Pancreas (tissue), 10 donors: ENCODE measurements around the gene GPC6. TPM values are rescaled to one million over a fixed set of nuclear protein-coding genes. Genes with fewer than 3 reads are reported as not detected.
A peak's percentile ranks its signal among the peaks of the same experiment; 100 is the strongest.

Experiments used
- ATAC-seq, 4 donors: fragments of 200-7000 bp; cut with Tn5 transposase; one replicate each; pipeline versions ENCODE4 v1.8.0 to v1.9.1; 2020; ENCODE audit warnings: mild to moderate bottlenecking in 4 of 4, moderate library complexity in 4 of 4
- DNase-seq, 6 donors: peaks; one replicate each; pipeline ENCODE4 v3.0.0-alpha.2; 2020
- FAIRE-seq: peaks from 2 replicates; lab custom pipeline; 2012; peaks lifted over from hg19 to GRCh38; lab: Jason Lieb, UNC
- H3K27ac ChIP-seq, 4 donors: fragments of 200-600 bp; sonication (generic); 1 replicate in 3 of 4; 2 replicates in 1 of 4; pipeline versions ENCODE4 v1.5.0 to v1.8.0; 2020
- H3K27me3 ChIP-seq, 4 donors: fragments of 200-600 bp; one replicate each; pipeline ENCODE4 v1.8.0; 2021
- H3K36me3 ChIP-seq, 3 donors: fragments of 200-600 bp; sonication (generic) in 1 of 3; one replicate each; pipeline versions ENCODE4 v1.5.0 to v1.8.0; 2020 to 2021
- H3K4me1 ChIP-seq, 3 donors: fragments of 200-600 bp; one replicate each; pipeline ENCODE4 v1.8.0; 2021
- H3K4me3 ChIP-seq, 4 donors: fragments of 200-600 bp; sonication (generic) in 2 of 4; one replicate each; pipeline versions ENCODE4 v1.5.0 to v1.8.0; 2020 to 2021
- H3K9me3 ChIP-seq, 4 donors: fragments of 200-600 bp; one replicate each; pipeline ENCODE4 v1.8.0; 2021
- WGBS, 2 donors: extraction: QIAGEN DNeasy Blood & Tissue Kit; methylation state at CpG; one replicate each; pipeline ENCODE4 v1.1.7; 2013; 5-methylcytosine and 5-hydroxymethylcytosine counted together
- intact Hi-C, 3 donors: fragments of 100-400 bp; cut with DNase I; formaldehyde crosslinking; loops; one replicate each; pipeline versions ENCODE4 v1.11.1 to v1.14.2; 2022
- polyA plus RNA-seq, 2 donors: library from polyadenylated mRNA; stranded (reverse); fragments of 200-250 nt; gene quantifications; one replicate each; pipeline ENCODE4 v1.2.3, GENCODE V29; 2013
- total RNA-seq, 6 donors: library from RNA; stranded (reverse); fragmentation: NEBNext Ultra II Directional in 4 of 6; extraction: Animal tissue kit (Norgen Biotek cat#: 25700) in 4 of 6; gene quantifications; one replicate each; pipeline versions ENCODE4 v1.2.1 to v1.2.4, GENCODE V29; 2021 to 2023
- TF ChIP-seq, protein P1 (sequence below), 4 donors: fragments of 200-600 bp; sonication (generic) in 3 of 4; IDR thresholded peaks; one replicate each; pipeline versions ENCODE4 v1.5.0 to v1.8.0; 2021; ENCODE audit warnings: antibody characterized with exemption in 4 of 4
- donor health status: healthy with polysubstance abuse.
- donor health status: DM: no; HTN: no; CAD: no; lungs with moderate emphysema.
- donor health status: DM: no; HTN: no; CAD: no.
- donor health status: control.
- donor health status: control.
- donor health status: Bipolar disorder and iron deficiency.
- donor health status: DM: yes; HTN: yes; CAD: no.
- donor health status: DM: no; HTN: no; CAD: no.
- donor health status: DM: no; HTN: no; CAD: no.
- donor health status: DM: yes; HTN: yes; CAD: no.

The GPC6 gene
- total and polyA plus RNA-seq, 8 donors = 0.23 to 3.3 (median 1.2) TPM

DNA sequence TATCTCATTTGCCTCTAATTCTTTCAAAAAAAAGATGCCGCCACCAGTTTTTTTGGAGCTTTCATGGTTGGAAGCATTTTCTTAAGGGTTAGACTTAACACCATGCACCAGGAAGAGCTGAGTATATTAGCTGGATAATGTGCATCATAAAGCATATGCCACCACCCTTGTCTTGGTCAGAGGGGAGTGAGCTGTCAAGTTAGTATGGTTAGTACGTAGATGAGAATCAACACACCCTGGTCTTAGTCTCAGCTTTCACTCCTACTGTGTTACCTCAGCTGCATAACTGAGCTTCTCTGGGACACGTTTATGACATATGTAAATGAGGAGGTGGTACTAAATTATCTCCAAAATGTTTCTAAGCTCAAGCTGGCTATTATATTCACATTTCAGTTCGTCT is 837.2 kb downstream of the GPC6 start:
- 73 to 74% methylated on average over 4 of the region's 4 CpGs for WGBS, 2 donors
- intact Hi-C loops = no loop called here
- no peak for ATAC-seq
- DNase-seq = no peak
- no peak for FAIRE-seq
- Histone ChIP-seq H3K4me1 (no peaks in the 10 kb centered on the region), H3K36me3 (no peaks in the 10 kb centered on the region), H3K9me3 (no peaks in the 10 kb centered on the region), H3K27me3 (no peaks in the 10 kb centered on the region), H3K27ac (no peak overlapping the region), H3K4me3 (no peak overlapping the region)
- TF ChIP-seq, protein P1, sequence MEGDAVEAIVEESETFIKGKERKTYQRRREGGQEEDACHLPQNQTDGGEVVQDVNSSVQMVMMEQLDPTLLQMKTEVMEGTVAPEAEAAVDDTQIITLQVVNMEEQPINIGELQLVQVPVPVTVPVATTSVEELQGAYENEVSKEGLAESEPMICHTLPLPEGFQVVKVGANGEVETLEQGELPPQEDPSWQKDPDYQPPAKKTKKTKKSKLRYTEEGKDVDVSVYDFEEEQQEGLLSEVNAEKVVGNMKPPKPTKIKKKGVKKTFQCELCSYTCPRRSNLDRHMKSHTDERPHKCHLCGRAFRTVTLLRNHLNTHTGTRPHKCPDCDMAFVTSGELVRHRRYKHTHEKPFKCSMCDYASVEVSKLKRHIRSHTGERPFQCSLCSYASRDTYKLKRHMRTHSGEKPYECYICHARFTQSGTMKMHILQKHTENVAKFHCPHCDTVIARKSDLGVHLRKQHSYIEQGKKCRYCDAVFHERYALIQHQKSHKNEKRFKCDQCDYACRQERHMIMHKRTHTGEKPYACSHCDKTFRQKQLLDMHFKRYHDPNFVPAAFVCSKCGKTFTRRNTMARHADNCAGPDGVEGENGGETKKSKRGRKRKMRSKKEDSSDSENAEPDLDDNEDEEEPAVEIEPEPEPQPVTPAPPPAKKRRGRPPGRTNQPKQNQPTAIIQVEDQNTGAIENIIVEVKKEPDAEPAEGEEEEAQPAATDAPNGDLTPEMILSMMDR (IDR thresholded peaks at IDR 0.05) = no peak

DNA sequence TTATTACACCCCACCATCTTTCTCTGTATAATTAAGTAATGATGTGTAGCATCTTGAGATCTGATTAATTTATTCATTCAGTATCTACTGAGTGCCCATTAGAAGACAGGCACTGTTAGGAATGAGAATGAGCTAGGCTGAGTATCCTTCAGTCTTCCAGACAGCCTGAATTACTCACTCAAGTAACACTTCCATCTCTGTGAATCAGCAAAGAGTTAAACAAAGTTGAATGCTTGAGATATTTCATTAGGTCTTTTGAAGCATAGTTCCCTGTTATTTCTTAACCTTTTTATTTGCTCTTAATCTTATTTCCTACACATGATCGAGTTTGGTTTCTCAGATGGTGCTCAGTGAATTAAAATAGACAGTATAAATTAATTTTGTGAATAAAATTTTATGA is 839.1 kb downstream of the GPC6 start:
- no peaks in the 10 kb centered on the region for H3K4me1 ChIP-seq
- intact Hi-C loops = no loop called here
- no peaks in the 10 kb centered on the region for H3K9me3 ChIP-seq
- no peak for DNase-seq
- H3K27ac ChIP-seq = no peak overlapping the region
- no peaks in the 10 kb centered on the region for H3K27me3 ChIP-seq
- TF ChIP-seq, protein P1 (IDR thresholded peaks at IDR 0.05) = no peak
- FAIRE-seq = no peak
- WGBS, 2 donors = 59 to 76% methylated on average over 1 of the region's 1 CpG
- no peak overlapping the region for H3K4me3 ChIP-seq
- no peak for ATAC-seq
- H3K36me3 ChIP-seq = no peaks in the 10 kb centered on the region

DNA sequence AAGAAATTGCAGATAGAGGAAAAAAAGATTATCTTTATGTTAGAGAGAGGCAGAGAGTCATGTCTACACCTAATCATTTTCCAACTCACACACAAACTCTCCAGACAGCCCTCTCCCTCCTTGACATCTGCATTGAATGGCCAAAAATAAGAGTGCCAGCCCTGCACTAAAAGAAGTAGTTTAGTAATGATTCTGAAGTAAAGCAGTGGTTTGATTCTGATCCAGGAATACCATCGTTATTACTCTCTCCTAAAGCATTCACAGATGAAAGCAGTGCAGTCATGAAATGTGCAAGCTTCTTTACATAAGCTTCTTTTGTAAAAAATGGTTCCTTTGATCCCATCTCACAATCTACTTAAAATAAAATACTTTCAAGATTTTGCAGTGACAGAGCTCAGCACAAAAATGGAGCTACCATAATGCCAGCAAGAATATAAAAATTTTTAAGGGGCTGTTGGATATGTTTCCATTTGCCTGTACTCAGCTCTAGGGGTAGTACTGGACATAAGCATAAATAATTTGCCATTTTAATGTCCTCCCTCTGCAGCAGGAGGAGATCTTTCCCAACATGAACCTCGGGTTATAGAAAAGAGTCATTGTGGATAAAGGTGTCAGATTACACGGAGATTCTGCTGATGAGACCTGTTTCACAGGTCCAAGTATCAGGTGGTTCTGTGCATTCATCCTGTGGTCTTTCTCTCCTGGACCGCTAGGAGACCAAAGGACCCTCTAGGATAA is 846.6 kb downstream of the GPC6 start:
- Histone ChIP-seq H3K27me3 (no peaks in the 10 kb centered on the region), H3K4me1 (no peaks in the 10 kb centered on the region), H3K36me3 (no peaks in the 10 kb centered on the region), H3K9me3 (no peaks in the 10 kb centered on the region), H3K27ac (no peak overlapping the region), H3K4me3 (no peak overlapping the region)
- intact Hi-C loops = no loop called here
- FAIRE-seq (no peak), DNase-seq (no peak), ATAC-seq (no peak)
- 40 to 41% methylated on average over 4 of the region's 4 CpGs for WGBS, 2 donors
- TF ChIP-seq, protein P1 (IDR thresholded peaks at IDR 0.05) = no peak

DNA sequence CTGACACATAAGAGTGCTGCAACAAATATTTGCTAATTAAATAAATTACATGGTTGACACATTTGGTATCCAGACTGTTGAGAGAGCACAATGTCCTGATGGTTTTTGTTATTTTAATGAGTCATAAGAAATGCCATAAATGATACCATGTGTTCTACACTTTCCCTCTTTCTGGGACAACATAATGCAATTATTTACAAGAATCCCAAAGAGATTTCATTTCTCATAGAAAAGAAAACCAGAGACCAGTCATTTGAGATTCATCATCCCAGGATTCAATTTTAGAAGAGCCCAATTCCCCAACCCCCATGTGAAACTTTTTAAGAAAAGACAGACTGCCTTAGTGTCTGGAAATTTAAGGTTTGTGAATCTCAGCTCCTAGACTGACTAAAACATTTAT is 853.3 kb downstream of the GPC6 start:
- Histone ChIP-seq H3K4me1 (no peaks in the 10 kb centered on the region), H3K27me3 (no peaks in the 10 kb centered on the region), H3K36me3 (no peaks in the 10 kb centered on the region), H3K9me3 (no peaks in the 10 kb centered on the region), H3K4me3 (no peak overlapping the region), H3K27ac (no peak overlapping the region)
- ATAC-seq (peak in 1 of 4 donors; percentile 43), DNase-seq (no peak), FAIRE-seq (no peak)
- intact Hi-C loops = no loop called here
- TF ChIP-seq, protein P1 (IDR thresholded peaks at IDR 0.05) = no peak

DNA sequence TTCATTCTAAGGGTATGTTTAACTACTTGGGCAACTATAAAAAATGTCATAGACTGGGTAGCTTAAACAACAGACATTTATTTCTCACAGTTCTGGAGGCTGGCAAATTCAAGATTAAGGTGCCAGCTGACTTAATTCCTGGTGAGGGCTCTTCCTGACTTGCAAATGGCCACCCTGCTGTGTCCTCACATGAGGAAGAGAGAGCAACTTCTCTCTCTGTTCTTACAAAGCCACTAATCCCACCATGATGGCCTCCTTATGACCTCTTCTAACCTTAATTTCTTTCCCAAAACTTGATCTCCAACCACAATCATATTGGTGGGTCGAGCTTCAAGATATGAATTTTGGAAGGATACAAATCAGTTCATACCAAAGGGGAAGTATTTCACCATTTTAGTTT is 853.9 kb downstream of the GPC6 start:
- ATAC-seq = no peak
- FAIRE-seq = no peak
- intact Hi-C loops = no loop called here
- no peaks in the 10 kb centered on the region for H3K9me3 ChIP-seq
- no peak for DNase-seq
- TF ChIP-seq, protein P1 (IDR thresholded peaks at IDR 0.05) = no peak
- no peaks in the 10 kb centered on the region for H3K4me1 ChIP-seq
- no peak overlapping the region for H3K27ac ChIP-seq
- no peaks in the 10 kb centered on the region for H3K36me3 ChIP-seq
- H3K27me3 ChIP-seq = no peaks in the 10 kb centered on the region
- H3K4me3 ChIP-seq = no peak overlapping the region
- WGBS, 2 donors = 83 to 94% methylated on average over 1 of the region's 1 CpG
